ENCODE measurements around the gene MED27.
"Not testable (repeated sequence)": the region's sequence is repeated elsewhere in the genome, so short reads cannot be mapped to it uniquely, and the experiment has no call there.

The MED27 gene

DNA sequence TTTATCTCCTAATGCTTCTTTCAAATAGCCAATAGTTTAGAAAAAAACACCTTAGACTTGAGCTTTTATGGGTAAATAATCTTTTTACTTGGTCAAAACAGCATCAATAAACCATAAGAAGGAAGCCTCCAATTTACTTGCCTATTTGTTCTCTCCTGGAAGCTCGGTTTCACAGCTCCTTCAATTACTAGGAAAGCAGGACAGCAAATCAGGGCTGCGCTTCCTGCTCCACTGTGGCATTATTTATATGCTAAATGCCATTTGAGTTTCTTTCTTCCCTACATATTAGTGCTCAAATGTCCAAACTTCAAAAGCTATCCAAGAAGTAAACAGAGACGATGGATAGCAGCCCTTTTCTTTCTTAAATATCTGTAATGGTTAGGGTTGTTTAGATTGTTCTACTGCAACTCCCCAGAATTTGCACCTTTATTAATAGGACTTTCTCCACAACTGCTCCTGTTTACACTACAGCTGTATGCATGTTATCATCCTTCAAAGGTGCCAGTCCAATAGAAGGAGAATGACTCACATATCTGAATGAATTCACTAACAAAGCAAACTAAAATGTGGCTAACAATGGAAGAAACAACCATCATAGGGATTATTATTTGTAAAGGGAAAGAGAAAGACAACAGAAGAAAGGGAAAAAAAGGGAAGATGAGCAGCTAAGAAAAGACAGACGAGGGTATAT lies 58.7 kb downstream of the MED27 start:
- no peak for DNase-seq (ENCODE audit: extremely low read depth in 1 of 2, low read depth in 1 of 2)

DNA sequence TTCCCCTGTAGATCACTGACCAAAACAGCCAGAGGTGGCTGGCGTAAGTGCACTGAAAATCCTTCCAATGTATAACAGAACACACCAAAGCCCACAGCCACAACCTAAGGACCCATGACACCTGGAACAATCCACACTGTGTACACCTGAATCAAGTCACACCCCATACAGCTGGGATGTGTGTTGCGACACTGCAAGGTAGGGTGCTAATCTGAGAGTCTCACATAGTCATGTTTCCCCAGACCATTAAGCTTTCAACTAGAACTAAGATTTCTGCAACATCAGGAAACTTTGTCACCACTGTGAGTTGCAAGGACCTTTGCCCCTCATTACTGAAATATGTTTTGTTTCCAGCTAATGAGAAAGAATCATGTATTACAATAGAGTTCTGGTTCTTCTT lies 59.4 kb downstream of the MED27 start:
- no peak for DNase-seq (ENCODE audit: extremely low read depth in 1 of 2, low read depth in 1 of 2)

DNA sequence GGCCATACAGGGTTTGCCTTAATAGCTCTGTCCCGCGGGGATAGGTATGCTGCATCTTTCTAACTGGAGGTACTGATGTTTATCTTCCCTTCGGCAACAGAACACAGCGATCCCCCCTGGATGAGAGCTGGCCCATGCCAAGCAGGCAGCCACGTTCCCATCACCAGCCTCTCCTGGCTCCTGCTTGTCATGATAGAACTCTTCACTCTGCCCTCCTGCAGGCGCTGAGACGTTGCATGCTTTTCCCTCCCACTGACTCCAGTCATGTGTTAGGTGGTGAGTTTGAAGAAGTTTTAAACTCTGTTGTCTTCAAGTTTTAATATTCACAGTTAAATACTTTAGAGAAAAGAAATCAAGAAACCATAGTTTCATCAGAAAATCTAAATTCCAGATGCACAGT lies 60.0 kb downstream of the MED27 start:
- no peak for DNase-seq (ENCODE audit: extremely low read depth in 1 of 2, low read depth in 1 of 2)

DNA sequence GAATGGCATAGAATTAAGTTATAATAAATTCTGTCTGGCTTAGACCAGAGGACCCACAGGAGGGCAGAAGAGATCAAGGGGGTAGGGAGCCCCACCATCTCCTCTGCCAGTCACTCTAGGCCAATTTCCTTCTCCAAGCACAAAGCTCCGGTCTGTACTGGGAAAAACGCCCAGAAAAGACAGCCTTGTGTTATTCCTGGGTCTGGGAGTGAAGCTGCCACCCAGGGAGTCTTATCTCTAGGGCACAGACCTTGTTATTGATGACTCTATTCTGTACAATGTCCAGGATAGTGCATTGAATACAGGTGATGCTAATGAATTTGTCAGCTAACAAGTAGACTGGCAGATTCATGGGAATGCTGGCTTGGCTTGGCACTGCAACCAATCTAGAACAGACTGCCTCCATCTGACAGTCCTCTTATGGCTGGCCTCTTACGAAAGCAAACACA lies 60.7 kb downstream of the MED27 start:
- DNase-seq (ENCODE audit: extremely low read depth in 1 of 2, low read depth in 1 of 2) = no peak

DNA sequence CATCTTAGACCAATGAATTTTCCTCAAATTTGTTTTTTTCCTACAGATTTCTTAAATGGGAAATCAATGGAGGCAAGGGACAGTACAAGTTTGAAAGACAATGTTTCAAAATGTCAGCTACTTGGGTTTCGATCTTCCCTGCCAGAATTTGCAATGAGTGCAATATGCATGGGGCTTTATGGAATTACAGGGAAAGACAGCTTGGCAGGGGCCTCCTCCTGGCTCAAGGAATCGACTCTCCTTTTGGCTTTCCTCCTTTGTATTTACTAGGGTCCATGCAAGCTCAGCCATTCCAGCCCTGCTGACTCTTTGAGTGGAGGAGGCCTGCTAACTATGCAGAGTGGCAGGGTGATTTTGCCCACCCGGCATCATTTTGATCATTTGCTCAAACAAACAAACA lies 63.2 kb downstream of the MED27 start:
- DNase-seq (ENCODE audit: extremely low read depth in 1 of 2, low read depth in 1 of 2) = no peak

DNA sequence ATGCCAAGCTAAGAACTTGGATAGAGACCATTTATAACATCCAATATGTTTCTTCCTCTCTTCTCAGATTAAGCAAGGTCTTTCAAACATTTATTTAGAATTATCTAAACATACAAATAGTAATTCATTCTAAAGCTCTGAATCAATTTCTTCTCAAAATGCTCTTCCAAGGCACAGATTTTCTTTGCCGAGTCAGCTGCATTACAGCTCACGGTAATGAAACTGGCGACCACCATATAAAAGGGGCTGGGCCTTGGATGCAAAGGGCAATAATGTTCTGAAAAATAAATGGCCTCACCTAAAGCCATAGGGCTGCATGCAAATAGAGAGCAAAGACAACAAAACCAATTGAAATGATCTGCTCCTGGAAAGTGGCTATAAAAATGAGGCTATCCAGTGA lies 63.8 kb downstream of the MED27 start:
- no peak for DNase-seq (ENCODE audit: extremely low read depth in 1 of 2, low read depth in 1 of 2)

DNA sequence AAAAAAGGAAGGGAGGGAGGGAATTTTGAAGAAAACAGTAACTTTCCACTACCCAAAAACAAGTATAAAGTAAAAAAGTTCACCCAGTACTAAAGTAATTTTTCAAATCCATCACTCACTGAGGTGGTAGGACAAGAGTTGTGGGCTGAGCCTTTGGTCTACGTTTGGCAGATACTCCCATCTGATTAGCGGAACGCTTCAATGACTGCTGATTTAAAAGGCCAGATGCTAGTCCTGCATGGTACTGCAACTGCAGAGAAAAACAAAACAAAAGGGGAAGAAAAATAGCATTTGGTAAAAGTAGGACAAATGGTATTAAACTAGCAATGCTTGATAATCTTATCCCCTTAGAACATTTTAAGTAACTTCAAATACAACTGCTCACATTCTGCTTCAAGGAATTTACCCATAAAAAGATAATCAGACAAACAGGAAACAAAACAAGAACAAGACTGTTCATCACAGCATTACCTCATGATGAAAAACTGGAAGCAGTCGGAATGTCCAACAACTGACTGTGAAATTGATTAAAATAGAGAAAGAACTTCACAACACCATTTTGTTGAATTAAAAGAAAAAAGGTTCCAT lies 65.4 kb downstream of the MED27 start:
- no peak for DNase-seq (ENCODE audit: extremely low read depth in 1 of 2, low read depth in 1 of 2)

DNA sequence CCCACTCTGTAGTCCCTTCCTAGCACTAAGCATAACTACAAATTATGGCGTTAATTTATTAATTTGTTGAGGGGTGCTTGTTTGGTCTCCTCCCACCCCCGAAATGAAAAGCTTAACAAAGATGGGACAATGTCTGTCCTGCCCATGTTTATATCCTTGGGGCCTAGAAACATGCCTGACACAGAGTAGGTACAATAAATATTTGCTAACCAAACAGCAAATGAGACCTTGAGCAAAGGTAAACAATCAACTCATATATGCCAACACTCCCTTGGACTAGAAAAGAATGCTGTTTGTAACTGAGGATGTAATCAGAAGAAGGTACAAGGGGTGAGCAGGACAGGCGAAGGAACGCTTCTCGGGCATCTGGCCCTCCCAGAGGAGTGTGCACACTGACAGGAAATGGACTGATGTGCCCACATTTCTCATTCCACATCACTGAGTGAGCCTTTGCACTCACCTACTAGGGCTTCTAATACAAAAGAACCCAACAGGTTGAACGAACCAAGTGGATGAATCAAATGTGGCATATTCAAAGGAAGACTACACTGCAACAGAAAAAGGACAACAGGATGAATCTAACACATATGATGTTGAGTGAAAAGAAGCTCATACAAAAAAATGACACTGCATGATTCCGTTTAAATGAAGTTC lies 66.8 kb downstream of the MED27 start:
- no peak for DNase-seq (ENCODE audit: extremely low read depth in 1 of 2, low read depth in 1 of 2)

DNA sequence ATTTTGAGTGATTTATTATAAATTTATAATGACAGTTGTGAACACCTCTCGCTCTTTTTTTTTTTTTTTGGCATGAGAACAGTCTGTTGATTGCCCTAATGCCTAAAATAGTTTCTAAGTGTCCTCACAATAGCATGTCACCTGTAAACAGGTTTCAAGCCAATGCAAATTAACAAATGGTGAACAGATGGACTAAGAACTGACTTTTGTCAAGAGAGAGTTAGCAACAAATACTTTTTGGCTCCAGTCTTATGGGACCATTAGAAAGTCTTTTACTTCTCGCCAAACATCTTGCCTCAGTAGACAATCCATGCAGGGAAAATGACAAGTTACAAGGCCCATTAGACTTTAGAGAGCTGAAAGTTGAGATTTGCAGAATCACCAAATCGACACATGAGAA lies 67.8 kb downstream of the MED27 start:
- DNase-seq (ENCODE audit: extremely low read depth in 1 of 2, low read depth in 1 of 2) = no peak

DNA sequence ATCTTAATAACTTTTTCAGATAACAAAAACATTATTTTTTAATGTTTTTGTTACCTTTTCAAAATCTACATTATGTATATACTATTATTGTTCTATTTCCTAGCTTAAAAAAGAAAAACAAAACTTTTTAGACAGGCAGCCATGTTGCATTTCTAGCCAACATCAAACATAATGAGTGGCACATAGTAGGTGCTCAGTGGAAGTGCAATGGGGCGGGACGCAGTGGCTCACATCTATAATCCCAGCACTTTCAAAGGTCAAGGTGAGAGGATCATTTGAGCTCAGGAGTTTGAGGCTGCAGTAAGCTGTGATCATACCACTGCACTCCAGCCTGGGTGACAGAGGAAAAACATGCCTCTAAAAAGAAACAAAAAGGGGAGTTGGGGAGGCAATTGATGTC lies 68.4 kb downstream of the MED27 start:
- DNase-seq (ENCODE audit: extremely low read depth in 1 of 2, low read depth in 1 of 2) = no peak

DNA sequence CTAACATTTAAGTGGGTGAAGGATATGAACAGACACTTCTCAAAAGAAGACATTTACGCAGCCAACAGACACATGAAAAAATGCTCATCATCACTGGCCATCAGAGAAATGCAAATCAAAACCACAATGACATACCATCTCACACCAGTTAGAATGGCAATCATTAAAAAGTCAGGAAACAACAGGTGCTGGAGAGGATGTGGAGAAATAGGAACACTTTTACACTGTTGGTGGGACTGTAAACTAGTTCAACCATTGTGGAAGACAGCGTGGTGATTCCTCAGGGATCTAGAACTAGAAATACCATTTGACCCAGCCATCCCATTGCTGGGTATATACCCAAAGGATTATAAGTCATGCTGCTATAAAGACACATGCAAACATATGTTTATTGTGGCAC lies 69.5 kb downstream of the MED27 start:
- DNase-seq (ENCODE audit: extremely low read depth in 1 of 2, low read depth in 1 of 2) = not testable (repeated sequence)

DNA sequence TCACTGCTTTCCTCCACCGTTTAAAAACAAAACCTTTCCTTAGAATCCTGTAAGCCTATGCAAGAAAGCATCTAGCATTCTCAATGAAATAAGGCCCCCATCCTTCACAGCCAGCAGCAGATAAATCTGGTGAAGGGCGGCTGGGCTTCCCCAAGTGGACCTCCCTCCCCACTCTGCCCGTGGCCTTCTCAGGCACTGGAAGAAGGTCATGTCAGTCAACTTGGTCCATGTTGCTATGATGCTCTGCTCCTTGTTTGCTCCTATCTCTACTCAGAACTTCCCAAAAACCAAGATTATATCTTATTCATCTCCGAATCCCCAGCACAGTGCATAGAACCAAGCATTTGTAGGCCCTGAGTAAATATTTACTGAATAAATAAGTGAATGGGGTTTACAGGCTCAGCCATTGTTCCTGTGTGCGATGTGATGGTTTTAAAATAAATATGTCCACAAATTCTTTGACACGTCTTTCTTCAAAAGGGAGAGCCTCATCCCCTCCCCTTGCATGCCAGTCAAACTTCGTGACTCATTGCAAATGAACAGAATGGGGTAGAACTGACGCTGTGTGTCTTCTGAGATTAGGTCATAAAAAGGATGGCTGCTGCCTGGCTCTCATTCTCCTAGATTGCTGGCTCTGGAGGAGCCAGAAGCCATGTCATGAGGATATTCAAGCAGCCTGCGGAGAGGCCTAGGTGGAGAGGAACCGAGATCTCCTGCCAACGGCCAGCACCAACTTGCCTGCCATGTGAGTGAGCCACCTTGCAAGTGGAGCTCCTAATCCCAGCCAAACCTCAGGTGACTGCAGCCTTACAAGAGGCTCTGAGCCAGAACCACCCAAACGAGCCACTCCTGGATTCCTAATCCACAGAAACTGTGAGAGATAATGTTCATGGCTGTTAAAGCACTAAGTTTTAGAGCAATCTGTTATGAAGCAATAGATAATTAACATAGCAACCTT lies 70.5 kb downstream of the MED27 start:
- no peak for DNase-seq (ENCODE audit: extremely low read depth in 1 of 2, low read depth in 1 of 2)

DNA sequence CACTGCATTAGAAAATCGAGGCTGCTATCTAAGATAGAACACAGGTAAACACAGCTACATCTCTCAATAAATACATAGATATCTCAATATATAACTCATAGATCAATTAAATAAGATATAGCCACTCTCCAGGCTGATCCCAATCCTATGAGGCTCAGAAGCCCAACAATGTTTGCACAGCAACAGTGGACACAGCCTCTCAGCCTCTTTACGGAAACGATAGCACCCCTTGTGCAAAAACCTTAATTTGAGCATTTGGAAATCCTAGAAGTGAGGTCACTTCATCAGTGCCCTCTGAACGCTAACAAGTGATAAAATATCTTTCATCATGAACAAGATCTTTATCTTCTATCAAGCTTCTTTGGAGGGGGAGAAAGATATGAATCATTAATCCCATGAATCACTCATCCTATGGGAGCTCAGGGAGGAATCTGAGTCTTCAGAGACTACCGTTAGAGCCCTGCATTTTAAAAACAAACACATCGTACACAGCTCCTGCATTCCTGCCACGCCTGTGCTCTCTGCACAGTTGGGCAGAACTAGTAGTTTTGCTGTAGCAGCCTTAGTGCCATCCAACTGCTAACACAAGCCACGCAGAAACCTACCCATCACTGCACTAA lies 71.4 kb downstream of the MED27 start:
- no peak for DNase-seq (ENCODE audit: extremely low read depth in 1 of 2, low read depth in 1 of 2)

DNA sequence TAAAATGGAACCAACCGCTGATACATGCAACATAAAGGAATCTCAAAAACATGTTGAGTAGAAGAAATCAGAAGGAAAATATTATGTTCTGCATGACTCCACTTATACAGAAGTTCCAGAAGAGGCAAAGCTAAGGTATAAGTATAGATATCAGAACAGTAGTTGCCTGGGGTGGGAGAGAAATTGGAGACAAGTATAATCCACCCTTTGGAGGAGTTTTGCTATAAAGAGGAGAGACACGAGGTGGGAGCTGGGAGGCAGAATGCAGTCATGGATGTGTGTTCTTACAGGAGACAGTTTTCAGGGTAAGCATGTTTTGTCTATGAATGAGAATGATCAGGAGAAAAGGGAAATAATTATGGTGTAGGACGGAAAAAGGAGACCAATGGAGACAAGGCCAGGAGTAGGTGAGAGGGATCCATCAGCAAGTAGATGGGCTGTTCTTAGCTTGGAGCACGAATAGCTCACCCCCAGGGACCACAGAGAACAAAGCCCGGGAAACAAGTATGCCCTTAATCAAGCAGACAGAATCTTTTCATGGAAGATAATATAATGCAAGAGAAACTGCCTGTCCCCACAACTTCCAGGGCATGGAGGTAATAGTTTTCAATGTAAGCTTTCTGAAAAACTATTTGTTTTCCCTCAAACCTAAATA lies 72.2 kb downstream of the MED27 start:
- no peak for DNase-seq (ENCODE audit: extremely low read depth in 1 of 2, low read depth in 1 of 2)

DNA sequence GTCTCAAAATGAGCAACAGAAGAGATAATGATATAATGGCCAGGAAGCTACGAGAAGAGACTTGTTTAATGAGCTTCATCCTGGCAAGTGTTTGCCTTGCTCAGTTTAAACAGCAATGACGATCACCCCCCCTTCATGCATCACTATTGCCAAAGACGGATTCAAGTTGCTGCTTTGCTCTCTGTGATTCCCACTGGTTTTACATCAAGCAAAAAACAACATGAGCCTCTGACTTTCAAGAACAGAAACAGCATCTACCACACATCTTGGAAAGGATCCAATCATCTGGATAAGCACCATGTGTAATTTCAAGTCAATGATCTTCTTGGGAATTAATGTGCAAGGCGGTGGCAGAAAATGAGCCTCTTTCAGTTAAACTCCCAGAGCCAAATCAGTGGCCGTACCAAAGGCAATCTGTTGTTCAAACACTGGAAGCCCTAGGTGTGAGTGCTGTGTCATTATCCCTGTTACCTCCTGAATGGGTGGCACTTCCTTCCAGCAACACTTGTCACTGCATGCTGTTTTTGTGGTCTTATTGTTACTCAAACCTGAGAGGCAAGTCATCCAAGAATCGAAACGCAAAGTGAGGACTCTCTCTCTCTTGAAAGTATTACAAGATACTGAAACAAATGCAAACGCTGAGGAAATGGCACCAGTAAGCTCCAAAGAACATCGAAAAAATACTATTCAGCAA lies 72.8 kb downstream of the MED27 start:
- no peak for DNase-seq (ENCODE audit: extremely low read depth in 1 of 2, low read depth in 1 of 2)

DNA sequence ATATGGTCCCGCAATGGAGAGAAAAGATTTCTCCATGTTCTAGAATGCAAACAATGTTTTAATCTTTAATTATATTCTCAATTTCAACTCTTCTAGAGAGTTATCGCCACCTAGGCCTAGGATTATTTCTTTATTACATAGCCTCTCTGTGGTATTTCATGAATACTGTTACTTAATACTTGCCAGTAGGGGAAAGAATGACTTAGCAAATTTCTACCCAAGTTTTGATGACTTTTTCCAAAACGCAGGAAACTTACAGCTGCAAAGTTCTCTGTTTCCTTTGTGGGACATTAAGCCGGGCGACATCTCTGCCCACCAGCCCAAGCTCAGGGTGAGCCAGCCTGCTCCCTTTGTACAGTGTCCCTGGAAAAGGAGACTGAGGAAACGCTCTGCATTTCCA lies 73.8 kb downstream of the MED27 start:
- no peak for DNase-seq (ENCODE audit: extremely low read depth in 1 of 2, low read depth in 1 of 2)

DNA sequence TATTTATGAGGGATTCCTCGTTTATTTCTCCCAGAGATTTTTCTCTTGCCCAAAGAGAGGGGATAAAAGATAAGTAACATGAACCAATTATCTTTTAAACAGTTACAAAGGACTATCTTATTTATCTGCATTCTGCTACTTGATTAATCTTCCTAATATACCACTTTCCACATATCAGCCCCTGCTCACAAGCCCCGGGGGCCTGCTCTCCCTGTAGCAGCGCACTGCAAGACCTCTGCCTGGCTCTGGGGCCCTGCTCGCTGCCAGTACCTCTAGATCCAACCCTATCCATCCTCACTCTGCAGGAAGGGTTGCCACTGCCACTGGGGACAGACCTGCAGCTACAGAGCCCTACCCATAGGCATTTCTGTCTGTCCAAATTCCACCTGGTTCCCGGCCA lies 75.3 kb downstream of the MED27 start:
- no peak for DNase-seq (ENCODE audit: extremely low read depth in 1 of 2, low read depth in 1 of 2)

DNA sequence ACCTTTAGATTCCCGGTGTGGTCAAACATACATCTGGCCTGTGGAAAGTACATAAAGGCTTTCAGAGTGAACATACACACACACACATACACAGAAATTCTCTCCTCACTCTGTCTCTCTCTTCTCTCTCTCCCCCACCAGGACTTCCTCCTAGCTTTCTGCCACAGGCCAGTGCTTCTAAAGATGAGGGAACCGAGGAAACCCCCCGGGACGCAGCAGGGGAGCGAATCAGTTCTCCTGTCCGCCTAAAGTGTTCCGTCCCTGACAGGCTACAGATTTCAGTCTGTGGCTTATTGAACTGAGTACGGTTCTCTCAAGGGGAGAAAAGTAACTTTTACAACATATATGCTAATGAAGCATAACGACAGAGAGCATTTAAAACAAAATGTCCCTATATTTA lies 75.8 kb downstream of the MED27 start:
- no peak for DNase-seq (ENCODE audit: extremely low read depth in 1 of 2, low read depth in 1 of 2)

DNA sequence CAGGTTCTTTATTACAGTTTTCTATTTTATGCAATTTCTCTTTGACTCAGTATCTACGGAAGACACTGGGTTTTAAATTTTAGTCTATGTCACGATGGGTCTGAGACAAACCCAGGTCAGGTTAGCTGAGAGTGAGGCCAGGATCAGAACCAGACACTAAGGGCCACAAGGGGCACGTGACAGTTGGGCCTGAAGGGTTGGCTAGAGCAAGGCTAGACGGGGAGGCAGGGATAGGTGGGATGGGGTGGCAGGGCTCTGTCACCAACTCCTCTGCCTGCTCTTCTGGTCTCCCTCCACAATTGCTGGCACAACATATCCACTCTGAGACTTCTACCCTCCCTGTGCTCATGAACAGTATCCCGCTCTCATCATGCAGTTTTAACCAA lies 76.4 kb downstream of the MED27 start:
- DNase-seq (ENCODE audit: extremely low read depth in 1 of 2, low read depth in 1 of 2) = no peak

Measured in activated CD8-positive, alpha-beta memory T cell treated with anti-CD3 and anti-CD28 coated beads for 1 hour (primary cell).